Cardiac septum (tissue), 1 donor: ENCODE data around the gene SLC25A22. TPM values are rescaled to one million over a fixed set of nuclear protein-coding genes. Genes with fewer than 3 reads are reported as not detected.
A peak's percentile ranks its signal among the peaks of the same experiment; 100 is the strongest.

Experiments used
- DNase-seq: peaks from one replicate; pipeline ENCODE4 v3.0.0-alpha.2; 2020; ENCODE audit warnings: low spot score
- intact Hi-C: fragments of 100-400 bp; cut with DNase I; formaldehyde crosslinking; loops from one replicate; pipeline ENCODE4 v1.14.0; 2022
- total RNA-seq: library from RNA; stranded (reverse); fragmentation: NEBNext Ultra II Directional; extraction: Animal tissue kit (Norgen Biotek cat#: 25700); gene quantifications from one replicate; pipeline ENCODE4 v1.2.1, GENCODE V29; 2021
- donor health status: DM: no; HTN: no; CAD: no.

SLC25A22 gene
- total RNA-seq, 1 donor from 2014 or later = 4.7 TPM

GRCh38 chr11:824942-825341 lies 26.9 kb upstream of the SLC25A22 start:
- intact Hi-C loops = no loop called here
- no peak for DNase-seq

DNA sequence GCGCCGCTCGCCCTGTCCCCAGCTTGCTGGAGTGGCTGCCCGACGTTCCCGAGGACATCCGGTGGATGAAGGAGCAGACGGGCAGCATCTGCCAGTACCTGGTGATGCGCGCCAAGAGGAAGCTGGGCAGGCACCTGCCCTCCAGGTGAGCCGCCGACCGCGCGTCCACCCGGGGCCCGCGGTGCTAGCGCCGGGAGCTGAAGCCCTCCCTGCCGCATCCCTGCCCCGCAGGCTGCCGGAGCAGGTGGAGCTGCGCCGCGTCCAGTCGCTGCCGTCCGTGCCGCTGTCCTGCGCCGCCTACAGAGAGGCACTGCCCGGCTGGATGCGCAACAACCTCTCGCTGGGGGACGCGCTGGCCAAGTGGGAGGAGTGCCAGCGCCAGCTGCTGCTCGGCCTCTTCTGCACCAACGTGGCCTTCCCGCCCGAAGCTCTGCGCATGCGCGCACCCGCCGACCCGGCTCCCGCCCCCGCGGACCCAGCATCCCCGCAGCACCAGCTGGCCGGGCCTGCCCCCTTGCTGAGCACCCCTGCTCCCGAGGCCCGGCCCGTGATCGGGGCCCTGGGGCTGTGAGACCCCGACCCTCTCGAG lies 26.3 kb upstream of the SLC25A22 start:
- no peak for DNase-seq
- intact Hi-C loops = no loop called here

GRCh38 chr11:823441-824291 lies 25.6 kb upstream of the SLC25A22 start:
- DNase-seq = no peak
- intact Hi-C loops = no loop called here

DNA sequence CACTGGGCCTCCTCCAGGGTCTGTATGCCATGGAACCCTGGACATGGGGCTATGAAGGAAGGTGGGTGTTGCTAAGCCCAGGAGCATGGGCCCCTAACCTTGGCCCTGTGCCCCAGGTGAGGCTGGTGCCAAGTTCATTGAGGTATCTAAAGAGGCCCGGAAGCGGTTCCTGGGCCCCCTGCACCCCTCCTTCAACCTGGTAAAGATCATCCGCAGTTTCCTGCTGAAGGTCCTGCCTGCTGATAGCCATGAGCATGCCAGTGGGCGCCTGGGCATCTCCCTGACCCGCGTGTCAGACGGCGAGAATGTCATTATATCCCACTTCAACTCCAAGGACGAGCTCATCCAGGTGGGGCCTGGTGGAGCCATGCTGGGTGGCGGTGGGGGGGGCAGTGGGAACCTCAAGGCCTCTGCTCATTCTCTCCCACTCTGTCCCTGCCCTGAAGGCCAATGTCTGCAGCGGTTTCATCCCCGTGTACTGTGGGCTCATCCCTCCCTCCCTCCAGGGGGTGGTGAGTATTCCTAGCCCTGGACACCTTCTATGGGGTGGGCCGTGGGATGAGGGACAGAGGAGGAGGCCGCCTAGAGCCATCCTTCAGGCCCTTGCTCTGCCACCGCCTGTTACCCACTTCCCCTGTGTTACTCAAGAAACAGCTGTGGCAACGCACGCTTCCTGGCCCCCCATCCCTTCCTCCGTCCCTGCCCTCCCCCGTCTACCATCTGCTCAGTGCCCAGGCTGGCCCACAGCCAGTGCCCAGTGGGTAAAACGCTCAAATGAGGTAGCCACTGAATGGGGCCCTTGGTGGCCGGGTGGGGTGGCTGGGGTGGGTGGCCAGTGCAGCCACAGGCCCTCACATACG lies 23.7 kb upstream of the SLC25A22 start:
- DNase-seq = peak; percentile 84
- intact Hi-C loops = no loop called here

DNA sequence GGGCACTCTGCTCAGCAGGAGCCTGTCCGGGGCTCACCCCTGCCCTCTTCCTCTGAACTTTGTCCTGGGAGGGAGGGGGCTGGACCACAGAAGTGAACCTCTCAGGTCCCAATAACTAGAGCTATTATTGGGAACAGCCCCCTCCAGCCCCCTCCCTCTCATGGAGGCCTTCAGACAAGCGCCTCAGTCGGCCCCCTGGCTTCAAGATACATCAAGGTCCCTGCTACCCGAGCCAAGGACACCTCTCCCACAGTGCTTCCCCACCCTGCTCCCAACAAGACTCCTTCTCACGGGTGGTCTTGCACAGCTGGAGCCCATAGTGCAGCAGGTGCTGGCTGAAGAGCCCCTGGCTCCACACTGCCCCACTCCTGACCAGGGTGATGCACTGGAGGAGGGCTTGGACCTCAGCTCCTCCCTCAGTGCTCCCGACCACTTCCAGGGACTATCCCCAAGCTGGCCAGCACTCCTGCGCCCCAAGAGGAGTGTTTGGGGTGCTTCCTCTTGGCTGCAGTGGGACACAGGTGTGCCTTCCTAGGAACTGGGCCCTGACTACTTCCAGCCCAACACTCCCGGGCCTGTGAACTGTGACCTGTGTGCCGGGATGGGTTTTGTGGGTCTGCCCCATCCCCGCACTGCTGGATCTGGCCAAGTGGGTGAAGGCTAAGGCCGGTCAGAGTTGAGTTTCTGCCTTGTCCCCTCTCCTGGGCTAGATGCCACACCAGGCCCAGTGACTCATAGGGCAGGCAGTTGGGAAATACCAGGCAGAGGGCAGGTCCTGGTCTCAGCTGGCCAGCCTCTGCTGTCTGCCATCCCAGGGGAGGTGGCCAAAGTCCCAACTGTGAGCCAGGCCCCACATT lies 22.8 kb upstream of the SLC25A22 start:
- intact Hi-C loops = no loop called here
- DNase-seq = peak; percentile 94

- intact Hi-C loops = no loop called here
- peak; percentile 95 for DNase-seq
These were observed 22.0 kb upstream of the SLC25A22 start for GRCh38 chr11:819943-820649.

DNA sequence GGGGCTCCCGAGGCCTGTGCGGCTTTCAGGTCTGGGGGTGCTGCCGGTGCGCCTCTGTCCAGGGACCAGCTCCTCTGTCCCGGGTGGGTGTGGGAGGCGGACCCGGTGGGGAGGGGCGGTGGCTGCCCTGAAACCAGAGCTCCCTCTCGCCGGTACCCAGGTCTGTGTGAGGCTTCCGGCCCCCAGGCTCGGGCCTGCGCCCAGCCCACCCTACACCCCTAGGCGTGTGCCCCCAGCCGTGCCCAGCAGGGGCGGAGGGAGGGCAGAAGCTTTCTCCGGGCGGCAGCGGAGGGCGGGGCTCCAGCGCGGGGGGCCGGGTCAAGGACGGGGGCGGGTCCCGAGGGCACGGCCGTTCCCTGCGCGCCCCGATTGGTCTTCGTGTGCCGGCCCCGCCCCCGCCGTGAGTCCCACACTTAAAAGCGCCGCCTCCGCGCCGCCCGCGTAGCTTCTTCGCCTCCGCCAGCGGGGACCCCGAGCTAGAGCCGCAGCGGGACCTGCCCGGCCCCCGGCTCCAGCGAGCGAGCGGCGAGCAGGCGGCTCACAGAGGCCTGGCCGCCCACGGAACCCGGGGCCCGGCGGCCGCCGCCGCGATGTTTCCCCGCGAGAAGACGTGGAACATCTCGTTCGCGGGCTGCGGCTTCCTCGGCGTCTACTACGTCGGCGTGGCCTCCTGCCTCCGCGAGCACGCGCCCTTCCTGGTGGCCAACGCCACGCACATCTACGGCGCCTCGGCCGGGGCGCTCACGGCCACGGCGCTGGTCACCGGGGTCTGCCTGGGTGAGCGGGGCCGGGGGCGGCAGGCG lies 21.2 kb upstream of the SLC25A22 start:
- DNase-seq = peak; percentile 97
- intact Hi-C loops = no loop called here

DNA sequence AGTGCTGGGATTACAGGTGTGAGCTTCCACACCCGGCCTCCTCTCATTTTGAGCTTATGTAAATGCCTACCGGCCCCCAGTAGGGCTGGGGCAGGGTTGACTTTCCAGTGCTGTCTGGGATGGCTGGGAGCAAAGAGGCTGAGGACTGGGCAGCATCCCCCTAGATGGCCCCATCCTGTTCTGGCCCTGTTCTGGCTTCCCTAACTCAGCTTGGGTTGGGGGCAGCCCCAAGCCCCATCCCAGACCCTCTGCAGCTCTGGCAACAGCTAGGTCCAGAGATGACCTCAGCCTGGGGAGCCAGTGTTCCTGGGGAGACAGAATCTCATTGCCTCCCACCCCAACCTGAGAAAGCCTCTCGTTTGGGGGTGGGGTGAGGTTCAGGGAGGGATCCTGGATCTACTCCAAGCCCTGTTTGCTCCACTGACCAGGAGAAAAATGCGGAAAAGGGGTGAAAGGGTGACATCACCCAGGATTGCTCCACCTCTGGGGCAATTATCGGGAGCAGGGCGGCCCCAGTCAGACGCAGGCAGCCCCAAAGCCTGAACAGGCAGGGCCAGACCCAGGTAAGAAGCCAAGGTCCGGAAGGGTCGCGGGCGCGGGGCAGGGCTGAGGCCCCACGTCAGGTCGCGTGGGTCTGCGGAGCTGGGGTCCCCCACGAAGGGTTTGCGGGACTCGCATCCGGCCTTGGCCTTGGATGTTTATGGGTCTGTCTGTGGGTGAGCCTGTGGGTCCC lies 20.5 kb upstream of the SLC25A22 start, which contains the start of gene PNPLA2:
Gene PNPLA2 (plus strand): TSS at position 519 of the 733 bp plus-strand sequence. CDS start 805 bp downstream, outside the sequence.
- DNase-seq = peak; percentile 80
- intact Hi-C loops = no loop called here

DNA sequence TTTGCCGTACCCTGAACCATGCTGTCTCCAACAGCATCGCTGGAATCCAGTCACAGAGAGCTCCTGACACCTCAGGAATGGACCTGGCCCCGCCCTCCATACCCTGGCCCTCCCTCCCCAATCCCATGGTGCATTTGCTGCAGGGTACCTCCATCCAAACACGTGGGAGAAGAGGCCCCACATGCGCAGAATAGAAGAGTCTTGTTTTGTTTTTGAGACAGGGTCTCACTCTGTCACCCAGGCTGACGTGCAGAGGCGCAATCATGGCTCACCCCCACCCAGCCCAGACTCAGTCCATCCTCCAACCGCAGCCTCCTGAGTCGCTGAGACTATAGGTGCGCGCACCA lies 18.3 kb upstream of the SLC25A22 start:
- no peak for DNase-seq
- intact Hi-C loops = no loop called here

- DNase-seq = no peak
- intact Hi-C loops = no loop called here
These were observed 17.8 kb upstream of the SLC25A22 start for GRCh38 chr11:815675-816432.

DNA sequence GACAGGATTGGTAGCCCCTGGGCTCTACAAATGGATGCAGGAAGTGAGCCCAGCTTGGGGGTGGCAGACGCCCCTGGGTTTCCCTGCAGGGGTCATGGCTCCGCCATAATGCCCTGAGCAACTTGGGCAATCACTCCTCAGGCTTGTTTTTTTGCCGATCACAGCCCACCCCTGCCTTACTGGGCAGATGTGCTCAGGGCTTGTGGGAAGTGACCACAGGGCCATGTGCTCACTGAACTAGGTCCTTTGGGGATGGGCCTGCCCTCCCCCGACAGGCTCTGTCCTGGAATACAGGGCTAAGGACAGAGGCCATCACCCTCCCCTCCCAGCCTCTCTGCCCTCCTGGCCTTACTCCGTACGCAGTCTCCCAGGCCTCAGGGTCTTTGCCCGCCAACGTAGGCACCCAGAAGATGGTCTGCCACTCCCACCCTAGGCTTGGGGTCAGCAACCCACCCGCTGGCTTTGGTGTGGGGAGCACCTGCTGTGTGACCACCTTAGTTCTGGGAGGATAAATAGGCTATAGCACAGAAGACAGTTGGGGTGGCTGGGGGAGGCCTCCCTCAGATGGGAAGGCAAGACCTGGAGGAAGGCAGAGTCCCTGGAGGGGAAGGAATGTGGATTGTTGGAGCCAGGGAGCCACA lies 15.5 kb upstream of the SLC25A22 start:
- no peak for DNase-seq
- intact Hi-C loops = no loop called here

- DNase-seq = no peak
- intact Hi-C loops = no loop called here
These were observed 15.0 kb upstream of the SLC25A22 start for GRCh38 chr11:813072-813455.

GRCh38 chr11:812390-812789 lies 14.3 kb upstream of the SLC25A22 start:
- intact Hi-C loops = no loop called here
- DNase-seq = no peak

DNA sequence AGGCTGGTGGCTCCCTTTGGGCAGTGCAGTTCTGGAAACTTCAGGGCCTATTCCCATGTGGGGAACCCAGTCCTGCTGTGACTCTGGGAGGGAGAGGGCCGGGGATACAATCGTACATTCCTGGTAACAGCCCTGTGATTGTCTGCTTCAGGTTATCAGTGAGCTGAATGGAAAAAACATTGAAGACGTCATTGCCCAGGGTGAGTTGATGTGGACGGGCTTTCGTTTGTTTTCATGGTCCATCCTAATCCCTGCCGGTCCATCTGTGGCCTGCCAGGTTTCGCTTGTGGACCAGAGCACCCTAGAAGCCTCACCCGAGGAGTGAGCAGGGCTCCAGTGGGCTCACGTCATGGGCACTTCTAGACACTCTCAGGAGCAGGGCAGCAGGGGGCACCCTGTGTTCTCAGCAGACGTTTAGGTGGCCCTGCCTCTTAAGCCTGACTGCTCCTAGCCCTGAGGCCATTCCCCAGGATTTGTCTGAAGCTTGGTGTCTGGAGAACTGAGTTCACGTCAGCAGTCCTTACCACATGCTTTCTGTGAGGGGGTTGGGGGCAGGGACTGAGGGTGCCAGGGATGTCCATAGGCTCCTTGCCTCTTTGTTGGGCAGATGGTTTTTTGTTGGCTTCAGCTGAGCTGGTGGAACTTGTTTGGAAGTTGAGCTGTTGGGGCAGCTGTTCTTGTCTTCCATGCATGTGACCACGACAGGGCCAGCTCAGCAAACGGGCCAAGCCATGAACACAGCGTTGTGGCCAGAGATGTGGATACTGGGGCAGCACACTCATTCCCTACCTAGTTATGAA lies 13.6 kb upstream of the SLC25A22 start:
- intact Hi-C loops = no loop called here
- no peak for DNase-seq

DNA sequence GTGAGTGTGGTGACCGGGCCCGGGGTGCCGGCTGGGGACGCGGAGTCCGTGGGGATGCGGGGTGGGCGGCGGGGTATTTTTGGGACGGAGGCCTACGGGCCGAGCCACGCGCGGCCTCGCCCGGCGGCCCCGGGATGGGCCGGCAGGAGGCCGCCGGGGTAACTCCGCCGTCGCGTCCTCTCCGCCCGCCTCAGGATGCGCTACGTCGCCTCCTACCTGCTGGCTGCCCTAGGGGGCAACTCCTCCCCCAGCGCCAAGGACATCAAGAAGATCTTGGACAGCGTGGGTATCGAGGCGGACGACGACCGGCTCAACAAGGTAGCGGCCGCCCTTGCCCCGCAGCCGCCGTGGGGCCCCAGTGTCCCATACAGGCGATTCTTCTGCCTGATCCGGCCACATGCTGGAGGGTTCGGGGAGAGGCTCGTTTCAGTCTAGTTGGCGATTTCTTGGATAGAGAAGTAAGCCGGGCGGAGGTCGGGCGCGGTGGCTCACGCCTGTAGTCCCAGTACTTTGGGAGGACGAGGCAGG lies 12.0 kb upstream of the SLC25A22 start:
- DNase-seq = no peak
- intact Hi-C loops = no loop called here
